ENCODE results near the gene TANGO6.

The TANGO6 gene

GRCh38 chr16:68995011-68995504 lies 151.7 kb downstream of the TANGO6 start:
- no peak for DNase-seq
- intact Hi-C loops (cut with DNase I) = loop anchor here (5.0 kb wide), 1 partner anchor 107 kb away; no protein-coding TSS in a partner anchor

DNA sequence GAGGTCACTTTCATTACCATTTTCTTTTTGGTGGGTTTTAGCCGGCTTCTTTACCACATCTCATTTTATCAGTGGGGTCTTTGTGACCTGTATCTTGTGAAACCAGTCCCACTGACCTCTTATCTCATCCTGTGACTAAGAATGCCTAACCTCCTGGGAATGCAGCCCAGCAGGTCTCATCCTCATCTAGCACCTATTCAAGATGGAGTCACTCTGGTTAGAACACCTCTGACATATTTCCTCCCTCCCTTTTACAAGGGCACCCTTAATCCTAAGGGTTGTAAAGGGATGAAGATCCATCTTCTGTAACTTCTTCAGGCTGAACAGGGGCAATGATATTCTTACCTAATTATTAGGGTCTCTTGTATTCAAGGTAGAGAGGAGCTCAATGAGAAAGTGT lies 154.2 kb downstream of the TANGO6 start:
- DNase-seq = no peak
- intact Hi-C loops (cut with DNase I) = loop anchor here (5.0 kb wide), 1 partner anchor 105 kb away; no protein-coding TSS in a partner anchor

DNA sequence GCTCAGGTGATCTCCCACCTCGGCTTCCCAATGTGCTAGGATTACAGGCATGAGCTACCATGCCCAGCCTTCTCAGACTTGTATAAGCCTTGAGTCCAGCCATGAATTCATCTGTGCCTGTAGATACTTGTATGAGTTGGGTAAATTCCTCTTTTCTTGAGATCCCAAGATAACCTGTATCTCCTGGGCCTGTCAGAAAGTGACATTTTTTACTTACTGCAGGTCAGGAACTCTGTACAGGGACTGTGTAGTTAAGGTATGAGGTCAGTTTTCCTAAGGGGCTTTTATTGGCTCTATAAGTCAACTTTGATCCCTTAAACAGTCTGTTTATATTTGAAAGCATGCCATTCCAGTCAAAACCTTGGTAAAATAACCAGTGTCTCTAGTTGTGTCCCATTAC lies 155.8 kb downstream of the TANGO6 start:
- DNase-seq = no peak
- intact Hi-C loops (cut with DNase I) = loop anchor here (5.0 kb wide), 1 partner anchor 103 kb away; no protein-coding TSS in a partner anchor

- no peak for DNase-seq
- intact Hi-C loops (cut with DNase I) = no loop called here
These were observed 160.2 kb downstream of the TANGO6 start for GRCh38 chr16:69003500-69003899.

DNA sequence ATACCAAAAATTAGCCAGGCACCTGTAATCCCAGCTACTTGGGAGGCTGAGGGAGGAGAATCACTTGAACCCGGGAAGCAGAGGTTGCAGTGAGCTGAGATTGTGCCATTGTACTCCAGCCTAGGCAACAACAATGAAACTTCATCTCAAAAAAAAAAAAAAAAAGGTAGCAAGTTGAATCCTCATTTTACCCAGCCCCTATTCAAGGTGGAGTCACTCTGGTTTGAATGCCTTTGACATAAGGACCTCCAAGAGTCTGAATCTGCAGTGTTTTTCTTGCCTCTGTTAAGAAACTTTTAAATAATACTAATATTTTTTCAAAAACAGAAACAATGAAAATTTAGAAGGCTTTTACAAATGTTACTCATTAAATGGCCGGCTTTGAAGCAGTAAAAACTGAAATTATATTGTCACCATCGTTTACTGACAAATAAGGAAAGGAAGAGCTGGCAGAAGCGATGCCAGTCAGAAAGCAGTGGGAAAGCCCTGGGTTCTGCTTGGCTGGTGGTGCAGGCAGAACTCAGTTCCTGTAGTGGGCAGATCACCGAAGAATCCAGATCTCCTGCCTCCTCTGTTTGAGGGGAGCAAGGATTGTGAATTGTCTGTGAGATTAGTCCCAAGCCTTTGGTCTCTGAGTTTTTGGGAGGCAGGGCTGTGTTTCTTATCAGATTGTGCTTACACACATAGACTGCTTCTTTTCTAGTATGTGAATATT lies 162.5 kb downstream of the TANGO6 start:
- intact Hi-C loops (cut with DNase I) = no loop called here

DNA sequence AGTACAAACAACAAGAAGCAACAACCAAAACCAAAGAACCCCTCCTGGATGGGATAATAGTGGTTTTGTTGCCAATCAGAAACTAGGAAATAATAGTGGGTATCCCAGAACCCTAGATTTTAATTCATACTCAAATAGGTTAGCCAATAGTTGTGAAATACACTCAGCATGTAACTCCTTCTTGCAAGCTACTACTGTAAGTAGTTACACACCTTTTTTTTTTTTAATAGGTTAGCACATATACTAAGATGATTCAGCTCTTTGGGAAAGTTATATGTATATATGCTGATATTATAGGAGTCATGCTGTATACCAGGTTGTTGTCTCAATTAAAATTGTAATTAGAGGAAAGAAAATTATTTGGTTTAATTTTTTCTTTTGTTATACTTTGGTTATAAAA lies 169.6 kb downstream of the TANGO6 start:
- intact Hi-C loops (cut with DNase I) = no loop called here
- no peak for DNase-seq

More for the DNA sequence above, 162.5 kb downstream of the TANGO6 start:
- no peak for DNase-seq

- no peak for DNase-seq
- intact Hi-C loops (cut with DNase I) = no loop called here
These were observed 170.7 kb downstream of the TANGO6 start for GRCh38 chr16:69013991-69014390.

DNA sequence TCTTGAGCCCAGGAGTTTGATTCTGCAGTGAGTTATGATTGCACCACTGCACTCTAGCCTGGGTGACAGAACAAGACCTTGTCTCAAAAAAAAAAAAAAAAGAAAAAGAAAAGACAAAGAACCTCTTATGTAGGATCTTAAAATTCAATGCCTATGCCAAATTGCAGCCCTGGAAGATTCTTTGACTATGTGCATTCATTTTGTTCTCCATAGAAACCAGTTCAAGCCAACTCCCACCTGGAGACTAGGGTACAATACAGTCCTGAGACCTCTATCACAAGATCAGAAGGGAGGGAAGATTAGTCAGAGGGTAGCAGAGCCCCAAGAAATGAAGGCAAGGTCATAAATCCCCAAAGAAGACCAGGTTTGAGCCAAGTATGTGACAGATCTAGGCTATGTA lies 171.5 kb downstream of the TANGO6 start:
- intact Hi-C loops (cut with DNase I) = no loop called here
- DNase-seq = no peak

GRCh38 chr16:69017036-69017783 lies 173.9 kb downstream of the TANGO6 start:
- intact Hi-C loops (cut with DNase I) = no loop called here
- DNase-seq = no peak

DNA sequence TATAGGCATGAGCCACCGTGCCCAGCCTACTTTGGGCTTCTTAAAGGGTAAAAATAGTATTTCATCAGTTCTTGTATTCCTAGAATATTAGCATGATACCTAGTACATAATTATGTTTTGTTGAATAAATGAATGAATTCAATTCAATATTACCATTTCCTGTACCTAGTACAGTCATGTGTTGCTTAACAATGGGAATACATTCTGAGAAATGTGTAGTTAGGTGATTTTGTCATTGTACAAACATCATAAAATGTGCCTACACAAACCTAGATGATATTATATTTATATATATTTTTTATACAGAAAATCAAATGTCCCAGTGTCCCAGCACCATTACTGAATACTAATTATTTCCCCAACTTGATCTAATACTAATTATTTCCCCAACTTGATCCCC lies 176.5 kb downstream of the TANGO6 start:
- intact Hi-C loops (cut with DNase I) = no loop called here
- no peak for DNase-seq

DNA sequence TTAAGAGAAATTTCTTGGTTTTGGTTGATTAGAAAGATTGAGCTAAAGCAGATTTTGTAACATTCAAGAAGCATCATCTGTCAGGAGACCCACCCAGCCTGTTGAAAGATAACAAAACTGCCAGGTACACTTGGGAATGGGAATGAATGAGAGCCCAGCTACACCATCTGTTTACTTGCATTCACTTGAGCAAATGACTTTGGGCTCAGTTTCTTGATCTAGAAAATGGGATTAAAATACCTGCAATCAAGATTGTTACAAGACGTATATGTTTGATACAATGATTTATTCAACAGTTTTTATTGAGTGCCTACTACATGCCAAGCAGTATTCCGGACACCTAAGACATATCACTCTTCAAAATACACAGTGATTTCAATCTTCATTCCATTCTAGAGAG lies 185.8 kb downstream of the TANGO6 start:
- no peak for DNase-seq
- intact Hi-C loops (cut with DNase I) = no loop called here

GRCh38 chr16:69031877-69032301 lies 188.6 kb downstream of the TANGO6 start:
- no peak for DNase-seq
- intact Hi-C loops (cut with DNase I) = no loop called here

- no peak for DNase-seq
- intact Hi-C loops (cut with DNase I) = no loop called here
These were observed 190.0 kb downstream of the TANGO6 start for GRCh38 chr16:69033151-69033949.

DNA sequence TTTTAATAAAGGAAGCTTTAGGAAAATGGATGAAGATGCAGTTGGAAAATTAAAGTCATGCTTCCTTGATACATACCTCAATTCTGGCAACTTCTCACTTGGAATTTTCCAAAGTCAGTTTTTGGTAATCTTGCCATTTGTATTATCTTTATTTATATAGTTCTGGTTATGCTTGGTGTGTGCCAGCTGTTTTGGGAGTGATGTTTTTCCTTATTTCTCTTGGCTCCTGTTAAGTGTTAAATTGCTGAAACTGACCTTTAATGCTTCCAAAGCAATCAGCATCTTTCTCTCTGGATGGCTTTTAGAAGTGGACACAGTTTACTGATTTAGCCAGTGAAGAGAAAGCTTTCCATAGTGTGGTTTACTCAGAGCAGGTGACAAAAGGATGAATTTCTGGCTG lies 192.0 kb downstream of the TANGO6 start:
- intact Hi-C loops (cut with DNase I) = no loop called here

DNA sequence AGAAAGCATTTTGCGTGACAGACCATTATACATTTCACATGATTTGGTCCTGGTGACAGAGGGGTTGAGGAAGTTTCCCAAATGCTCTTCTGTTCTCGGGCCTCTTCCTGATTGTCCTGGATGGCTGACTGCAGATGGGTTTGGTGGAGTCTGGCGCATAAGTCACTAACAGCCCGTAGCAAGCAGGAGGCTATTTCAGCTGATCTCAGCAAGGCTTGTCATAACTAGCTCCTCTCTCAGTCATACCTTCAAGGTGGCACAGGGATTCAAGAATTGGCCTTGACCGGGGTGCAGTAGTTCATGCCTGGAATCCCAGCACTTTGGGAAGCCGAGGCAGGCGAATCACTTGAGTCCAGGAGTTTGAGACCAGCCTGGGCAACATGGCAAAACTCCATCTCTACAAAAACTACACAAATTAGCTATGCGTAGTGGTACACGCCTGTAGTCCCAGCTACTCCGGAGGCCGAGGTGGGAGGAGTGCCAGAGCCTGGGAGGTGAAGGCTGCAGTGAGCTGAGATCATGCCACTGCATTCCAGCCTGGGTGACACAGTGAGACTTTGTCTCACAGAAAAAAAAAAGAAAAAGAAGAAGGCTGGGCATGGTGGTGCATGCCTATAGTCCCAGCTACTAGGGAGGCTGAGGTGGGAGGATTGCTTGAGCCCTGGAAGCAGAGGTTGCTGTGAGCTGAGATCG lies 193.2 kb downstream of the TANGO6 start:
- no peak for DNase-seq
- intact Hi-C loops (cut with DNase I) = no loop called here

More for the DNA sequence above, 192.0 kb downstream of the TANGO6 start:
- DNase-seq = no peak

GRCh38 chr16:69037373-69038160 lies 194.2 kb downstream of the TANGO6 start:
- intact Hi-C loops (cut with DNase I) = no loop called here
- DNase-seq = no peak

DNA sequence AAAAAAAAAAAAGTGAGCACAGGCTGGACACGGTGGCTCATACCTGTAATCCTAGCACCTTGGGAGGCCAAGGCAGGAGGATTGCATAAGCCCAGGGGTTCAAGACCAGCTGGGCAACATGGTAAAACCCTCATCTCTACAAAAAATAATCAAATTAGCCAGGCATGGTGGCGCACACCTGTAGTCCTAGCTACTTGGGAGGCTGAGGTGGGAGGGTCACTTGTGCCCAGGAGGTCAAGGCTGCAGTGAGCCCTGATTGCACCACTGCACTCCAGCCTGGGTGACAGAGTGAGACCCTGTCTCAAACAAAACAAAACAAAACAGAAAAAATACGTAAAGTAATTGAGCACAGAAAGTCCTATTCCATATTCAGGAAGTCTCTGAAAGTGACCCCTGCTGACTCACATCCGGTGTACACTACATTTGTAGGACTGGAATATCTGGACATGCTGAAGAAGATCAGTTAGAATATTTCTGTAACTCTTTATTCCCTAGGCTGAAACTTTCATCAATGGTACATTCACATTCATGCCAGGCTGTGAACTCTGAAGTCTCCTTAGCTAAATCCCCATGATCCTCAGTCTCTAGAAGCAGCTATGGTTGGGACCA lies 196.1 kb downstream of the TANGO6 start:
- DNase-seq = no peak
- intact Hi-C loops (cut with DNase I) = no loop called here

DNA sequence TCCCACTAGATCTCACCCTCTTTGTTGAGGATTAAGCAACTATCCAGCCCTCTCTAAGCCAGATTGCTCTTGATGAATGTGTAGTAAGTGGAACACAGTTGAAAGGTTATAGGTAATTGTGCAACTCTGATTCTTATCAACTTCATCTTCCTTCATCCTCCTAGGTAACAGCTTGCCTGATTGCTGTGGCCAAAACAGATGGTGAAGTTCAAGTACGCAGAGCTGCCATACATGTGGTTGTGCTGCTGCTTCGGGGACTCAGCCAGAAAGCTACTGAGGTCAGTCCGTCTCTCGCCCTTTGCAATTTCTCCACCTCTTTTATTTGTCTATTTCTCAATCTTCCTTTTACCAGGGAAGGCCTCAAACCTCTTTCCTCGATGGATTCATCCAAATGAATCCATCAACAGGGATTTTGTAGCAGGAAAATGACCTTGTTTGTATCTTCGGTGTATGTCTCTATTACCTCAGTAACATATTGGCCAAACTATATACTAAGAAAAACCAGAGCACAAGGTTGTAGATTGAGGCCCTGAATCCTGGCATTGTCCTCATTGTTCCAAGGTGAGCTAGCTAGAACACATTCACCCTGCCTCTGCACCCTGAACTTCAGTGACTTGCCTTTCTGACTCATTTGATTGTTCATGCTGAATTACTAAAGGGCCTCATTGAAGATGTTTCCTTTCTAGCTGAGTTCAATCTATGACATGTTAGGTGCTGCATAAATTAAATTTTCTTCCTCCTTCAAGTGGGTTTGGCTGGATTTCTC lies 197.0 kb downstream of the TANGO6 start:
- DNase-seq = no peak
- intact Hi-C loops (cut with DNase I) = no loop called here

Data from posterior cingulate gyrus (tissue), 11 donors.